Thymus (tissue), 11 donors: ENCODE data around the gene LRMDA. TPM values are rescaled to one million over a fixed set of nuclear protein-coding genes. Genes with fewer than 3 reads are reported as not detected.

Source experiments
- DNase-seq, 9 donors: peaks; one replicate each; pipeline ENCODE4 v3.0.0-alpha.2; 2013; ENCODE audit warnings: low spot score in 9 of 9, low read depth in 6 of 9, missing footprints in 1 of 9
- H3K27ac ChIP-seq, 2 donors: one replicate each; pipeline ENCODE4 v1.5.1; 2013; ENCODE audit warnings: control low read depth in 1 of 2, low read depth in 1 of 2, low read length in 1 of 2, mild to moderate bottlenecking in 1 of 2, moderate library complexity in 1 of 2
- H3K27me3 ChIP-seq, 2 donors: one replicate each; pipeline ENCODE4 v1.5.1; 2013; ENCODE audit warnings: low read length in 1 of 2; ENCODE audit not compliant: control insufficient read depth in 2 of 2, insufficient read depth in 1 of 2
- H3K36me3 ChIP-seq, 2 donors: one replicate each; pipeline ENCODE4 v1.5.1; 2013; ENCODE audit warnings: low read length in 1 of 2, mild to moderate bottlenecking in 1 of 2, moderate library complexity in 1 of 2; ENCODE audit not compliant: control insufficient read depth in 2 of 2, insufficient read depth in 2 of 2
- H3K4me1 ChIP-seq, 2 donors: one replicate each; pipeline ENCODE4 v1.5.1; 2013; ENCODE audit warnings: low read length in 2 of 2; ENCODE audit not compliant: control insufficient read depth in 2 of 2, insufficient read depth in 2 of 2
- H3K4me3 ChIP-seq, 2 donors: one replicate each; pipeline ENCODE4 v1.5.1; 2013; ENCODE audit warnings: low read length in 2 of 2, control low read depth in 1 of 2, mild to moderate bottlenecking in 1 of 2
- H3K9me3 ChIP-seq, 2 donors: one replicate each; pipeline ENCODE4 v1.5.1; 2013; ENCODE audit warnings: low read length in 1 of 2, mild to moderate bottlenecking in 1 of 2; ENCODE audit not compliant: control insufficient read depth in 2 of 2, insufficient read depth in 1 of 2
- WGBS: extraction: QIAGEN DNeasy Blood & Tissue Kit; methylation state at CpG from one replicate; pipeline ENCODE4 v1.1.7; 2013; 5-methylcytosine and 5-hydroxymethylcytosine counted together
- polyA plus RNA-seq: library from polyadenylated mRNA; stranded (reverse); fragments of 200-250 nt; gene quantifications from one replicate; pipeline ENCODE4 v1.2.3, GENCODE V29; 2013
- total RNA-seq: library from RNA; stranded (reverse); fragments of 120-200 nt; gene quantifications from one replicate; pipeline ENCODE4 v1.2.4, GENCODE V29; 2013
- donor health status: healthy.

The LRMDA gene
- total and polyA plus RNA-seq, 2 donors: 2.5 to 4.6 TPM

GRCh38 chr10:76198287-76199035, 767.0 kb downstream of the LRMDA start:
- H3K27ac ChIP-seq: no peak overlapping the region
- H3K9me3 ChIP-seq: no peaks in the 10 kb centered on the region
- H3K4me1 ChIP-seq: no peaks in the 10 kb centered on the region
- H3K4me3 ChIP-seq: no peak overlapping the region
- no peak for DNase-seq
- H3K27me3 ChIP-seq: no peaks in the 10 kb centered on the region
- H3K36me3 ChIP-seq: no peaks in the 10 kb centered on the region
- 94% methylated on average over 4 of the region's 4 CpGs for WGBS

- H3K9me3 ChIP-seq: no peaks in the 10 kb centered on the region
- 91% methylated on average over 4 of the region's 4 CpGs for WGBS
- no peaks in the 10 kb centered on the region for H3K4me1 ChIP-seq
- H3K4me3 ChIP-seq: no peak overlapping the region
- no peaks in the 10 kb centered on the region for H3K27me3 ChIP-seq
- H3K36me3 ChIP-seq: no peaks in the 10 kb centered on the region
- H3K27ac ChIP-seq: no peak overlapping the region
- DNase-seq: no peak
These were observed 770.5 kb downstream of the LRMDA start for GRCh38 chr10:76201962-76202361.

DNA sequence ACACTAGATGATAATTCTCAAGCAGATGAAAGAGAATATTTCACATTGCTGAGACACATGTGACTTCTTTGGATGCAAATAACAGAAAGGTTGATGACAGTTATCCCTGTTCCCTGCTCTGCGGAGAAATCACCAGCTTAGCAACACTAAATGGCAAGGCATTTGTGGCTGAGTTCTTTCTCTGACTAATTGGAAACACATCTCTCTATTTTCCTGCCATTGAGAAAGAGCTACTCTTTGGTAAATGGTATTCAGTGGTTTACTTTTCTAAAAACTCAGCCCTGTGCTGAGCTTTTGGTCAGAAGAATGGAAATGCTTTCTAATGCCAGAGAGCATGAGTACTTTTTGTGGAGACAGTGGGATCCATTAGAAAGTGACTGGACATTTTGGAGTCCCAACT, 771.4 kb downstream of the LRMDA start:
- 92% methylated on average over 1 of the region's 1 CpG for WGBS
- no peak overlapping the region for H3K4me3 ChIP-seq
- no peaks in the 10 kb centered on the region for H3K27me3 ChIP-seq
- DNase-seq: no peak
- no peak overlapping the region for H3K27ac ChIP-seq
- no peaks in the 10 kb centered on the region for H3K36me3 ChIP-seq
- no peaks in the 10 kb centered on the region for H3K9me3 ChIP-seq
- H3K4me1 ChIP-seq: no peaks in the 10 kb centered on the region

DNA sequence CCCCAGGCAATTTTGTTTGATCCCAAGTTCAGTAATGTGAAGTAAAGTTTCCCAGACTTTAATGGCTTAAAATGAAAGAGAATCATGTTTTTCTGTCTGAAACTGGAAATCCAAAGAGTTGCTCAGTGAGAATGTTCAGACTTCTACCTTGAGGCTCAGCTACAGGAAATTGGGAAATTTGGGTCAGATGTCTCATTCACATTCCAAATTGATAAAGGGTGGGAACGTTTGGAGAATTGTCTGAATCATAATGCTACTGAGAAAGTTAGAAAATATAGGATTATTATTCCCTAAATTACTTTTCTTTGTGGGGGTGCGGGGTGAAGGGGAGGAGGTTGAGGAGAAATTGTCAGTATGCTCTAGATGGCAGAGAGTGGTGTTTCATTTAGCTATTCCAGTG, 773.9 kb downstream of the LRMDA start:
- Histone ChIP-seq H3K4me3 (no peak overlapping the region), H3K36me3 (no peaks in the 10 kb centered on the region), H3K4me1 (no peaks in the 10 kb centered on the region), H3K9me3 (no peaks in the 10 kb centered on the region), H3K27me3 (no peaks in the 10 kb centered on the region), H3K27ac (no peak overlapping the region)
- 88% methylated on average over 2 of the region's 2 CpGs for WGBS
- DNase-seq: no peak

DNA sequence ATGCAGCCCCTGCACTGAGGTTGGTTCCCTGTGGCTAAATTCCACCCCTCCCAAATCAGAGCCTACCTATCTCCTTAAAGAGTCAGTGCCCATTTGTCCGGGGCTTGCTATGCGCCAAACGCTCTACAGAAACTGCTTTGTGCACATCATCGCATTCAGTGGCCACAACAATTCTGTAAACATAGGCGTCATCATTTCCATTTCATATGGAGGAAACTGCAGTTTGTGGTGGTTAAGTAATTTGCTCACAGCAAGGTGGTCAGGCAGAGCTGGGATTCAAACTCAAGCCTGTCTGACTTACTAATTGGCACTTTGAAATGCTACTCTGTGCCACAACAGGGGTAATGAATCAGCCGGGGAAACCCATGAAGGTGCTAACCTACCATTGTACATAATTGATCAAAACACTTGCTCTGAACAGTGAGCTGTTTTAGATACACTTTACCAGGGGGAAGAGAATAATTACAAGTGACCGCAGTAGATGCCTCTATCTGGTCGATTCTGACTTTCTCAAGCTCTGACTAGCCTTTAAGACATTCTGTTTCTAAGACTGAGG, 775.5 kb downstream of the LRMDA start:
- H3K36me3 ChIP-seq: no peaks in the 10 kb centered on the region
- no peak overlapping the region for H3K27ac ChIP-seq
- H3K4me3 ChIP-seq: no peak overlapping the region
- no peak for DNase-seq
- H3K9me3 ChIP-seq: no peaks in the 10 kb centered on the region
- no peaks in the 10 kb centered on the region for H3K4me1 ChIP-seq
- whole genome bisulfite sequencing: 94% methylated on average over 8 of the region's 8 CpGs
- H3K27me3 ChIP-seq: no peaks in the 10 kb centered on the region

- Histone ChIP-seq H3K27me3 (no peaks in the 10 kb centered on the region), H3K27ac (no peak overlapping the region), H3K4me1 (no peaks in the 10 kb centered on the region), H3K9me3 (no peaks in the 10 kb centered on the region), H3K36me3 (no peaks in the 10 kb centered on the region), H3K4me3 (no peak overlapping the region)
- DNase-seq: no peak
- 93% methylated on average over 5 of the region's 5 CpGs for WGBS
These were observed 777.7 kb downstream of the LRMDA start for GRCh38 chr10:76209135-76209534.

DNA sequence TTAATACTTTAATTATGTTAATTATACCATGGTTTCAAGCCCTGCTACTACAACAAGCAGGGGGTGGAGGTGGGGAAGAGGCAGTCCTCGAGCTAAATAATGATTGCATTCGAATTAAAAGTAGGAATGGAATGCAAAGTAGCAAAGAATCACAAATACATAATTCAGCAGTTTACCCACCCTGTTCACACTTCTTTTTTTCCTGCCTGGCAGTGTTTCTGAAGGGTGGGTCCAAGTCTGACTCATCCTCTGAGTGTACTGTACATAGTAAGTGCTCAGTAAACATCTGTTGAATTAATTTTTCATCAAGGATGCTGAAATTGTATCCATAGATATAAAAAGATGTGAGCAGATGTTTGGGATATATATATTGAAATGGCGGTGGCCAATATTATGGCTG, 778.8 kb downstream of the LRMDA start:
- no peak for DNase-seq
- no peak overlapping the region for H3K4me3 ChIP-seq
- 92% methylated on average over 3 of the region's 3 CpGs for WGBS
- no peaks in the 10 kb centered on the region for H3K27me3 ChIP-seq
- H3K27ac ChIP-seq: no peak overlapping the region
- H3K9me3 ChIP-seq: no peaks in the 10 kb centered on the region
- H3K36me3 ChIP-seq: no peaks in the 10 kb centered on the region
- no peaks in the 10 kb centered on the region for H3K4me1 ChIP-seq

GRCh38 chr10:76211691-76212090, 780.3 kb downstream of the LRMDA start:
- no peaks in the 10 kb centered on the region for H3K4me1 ChIP-seq
- WGBS: 97% methylated on average over 1 of the region's 1 CpG

GRCh38 chr10:76213876-76214275, 782.5 kb downstream of the LRMDA start:
- DNase-seq: no peak
- 89% methylated on average over 2 of the region's 2 CpGs for WGBS
- no peaks in the 10 kb centered on the region for H3K9me3 ChIP-seq
- no peaks in the 10 kb centered on the region for H3K4me1 ChIP-seq
- H3K27me3 ChIP-seq: no peaks in the 10 kb centered on the region
- H3K4me3 ChIP-seq: no peak overlapping the region
- H3K27ac ChIP-seq: no peak overlapping the region
- no peaks in the 10 kb centered on the region for H3K36me3 ChIP-seq

More at GRCh38 chr10:76211691-76212090, 780.3 kb downstream of the LRMDA start:
- no peak for DNase-seq
- Histone ChIP-seq H3K4me3 (no peak overlapping the region), H3K27me3 (no peaks in the 10 kb centered on the region), H3K27ac (no peak overlapping the region), H3K9me3 (no peaks in the 10 kb centered on the region), H3K36me3 (no peaks in the 10 kb centered on the region)
